H1 (cell line): ENCODE results near the gene MRPL45. TPM values are rescaled to one million over a fixed set of nuclear protein-coding genes. Genes with fewer than 3 reads are reported as not detected.

Experiments
- ATF2 ChIP-seq: IDR thresholded peaks from 2 replicates; pipeline ENCODE4 v1.6.1; 2012; ENCODE audit warnings: low read length, inconsistent platforms
- ATF3 ChIP-seq: IDR thresholded peaks from 2 replicates; pipeline ENCODE4 v1.6.1; 2011; ENCODE audit warnings: low read depth, mild to moderate bottlenecking, low read length; ENCODE audit not compliant: insufficient read depth
- CBX8 ChIP-seq: fragments of 300-800, 300-1000 bp; sonication (generic); IDR thresholded peaks from 2 replicates; pipeline ENCODE4 v1.7.1; 2016; ENCODE audit warnings: low read depth, low read length, borderline replicate concordance
- CHD7 ChIP-seq: fragments of 300-600 bp; sonication (generic); IDR thresholded peaks from 2 replicates; pipeline ENCODE4 v1.7.1; 2012; ENCODE audit warnings: low read length, moderate library complexity, mild to moderate bottlenecking, inconsistent platforms; ENCODE audit not compliant: insufficient replicate concordance
- EGR1 ChIP-seq: IDR thresholded peaks from 2 replicates; pipeline ENCODE4 v1.6.1; 2011; ENCODE audit warnings: low read depth, low read length, borderline replicate concordance
- EP300 ChIP-seq, 2 experiments: IDR thresholded peaks; 1 replicate in 1 of 2; 2 replicates in 1 of 2; pipeline ENCODE4 v1.6.1; 2011 to 2012; ENCODE audit warnings: low read depth in 2 of 2, low read length in 2 of 2, mild to moderate bottlenecking in 2 of 2, borderline replicate concordance in 1 of 2, inconsistent platforms in 1 of 2, moderate library complexity in 1 of 2
- RXRA ChIP-seq: IDR thresholded peaks from 2 replicates; pipeline ENCODE4 v1.6.1; 2011; ENCODE audit warnings: low read depth, mild to moderate bottlenecking, low read length, moderate library complexity; ENCODE audit not compliant: insufficient read depth
- polyA plus RNA-seq, 7 experiments: library from polyadenylated mRNA; depleted of rRNA in 3 of 7; stranded (reverse) in 5 of 7; unstranded in 2 of 7; fragments of >200 nt in 5 of 7; fragments of 200-250 nt in 2 of 7; gene quantifications; 1 replicate in 5 of 7; 2 replicates in 1 of 7; 4 replicates in 1 of 7; pipeline versions ENCODE4 v1.2.1 to v1.2.3, GENCODE V29; 2011 to 2013; ENCODE audit warnings: missing spikeins in 2 of 7, mixed read lengths in 2 of 7
- total RNA-seq: library from RNA; stranded (reverse); fragmentation: NEBNext Ultra II Directional; extraction: Animal tissue kit (Norgen Biotek cat#: 25700); gene quantifications from 2 replicates; pipeline ENCODE4 v1.2.1, GENCODE V29; 2021

The MRPL45 gene
- total and polyA plus RNA-seq, 2 of the 8 experiments (the other 6 are each of a cell fraction or from before 2014, with no cell fraction given) = 65.6 to 71.7 TPM

GRCh38 chr17:38336838-38337237 lies 39.9 kb downstream of the MRPL45 start (continued):
- TF ChIP-seq CHD7 (no peak), ATF2 (no peak), EP300 (IDR thresholded peaks at IDR 0.05; ENCODE audit: borderline replicate concordance in 1 of 2, low read depth in 2 of 2, low read length in 2 of 2) (no peak), ATF3 (no peak), RXRA (no peak), CBX8 (no peak), EGR1 (no peak)
